ENCODE measurements around the gene INTS12.
"Not testable (repeated sequence)": the region's sequence is repeated elsewhere in the genome, so short reads cannot be mapped to it uniquely, and the experiment has no call there.

The INTS12 gene, protein sequence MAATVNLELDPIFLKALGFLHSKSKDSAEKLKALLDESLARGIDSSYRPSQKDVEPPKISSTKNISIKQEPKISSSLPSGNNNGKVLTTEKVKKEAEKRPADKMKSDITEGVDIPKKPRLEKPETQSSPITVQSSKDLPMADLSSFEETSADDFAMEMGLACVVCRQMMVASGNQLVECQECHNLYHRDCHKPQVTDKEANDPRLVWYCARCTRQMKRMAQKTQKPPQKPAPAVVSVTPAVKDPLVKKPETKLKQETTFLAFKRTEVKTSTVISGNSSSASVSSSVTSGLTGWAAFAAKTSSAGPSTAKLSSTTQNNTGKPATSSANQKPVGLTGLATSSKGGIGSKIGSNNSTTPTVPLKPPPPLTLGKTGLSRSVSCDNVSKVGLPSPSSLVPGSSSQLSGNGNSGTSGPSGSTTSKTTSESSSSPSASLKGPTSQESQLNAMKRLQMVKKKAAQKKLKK

DNA sequence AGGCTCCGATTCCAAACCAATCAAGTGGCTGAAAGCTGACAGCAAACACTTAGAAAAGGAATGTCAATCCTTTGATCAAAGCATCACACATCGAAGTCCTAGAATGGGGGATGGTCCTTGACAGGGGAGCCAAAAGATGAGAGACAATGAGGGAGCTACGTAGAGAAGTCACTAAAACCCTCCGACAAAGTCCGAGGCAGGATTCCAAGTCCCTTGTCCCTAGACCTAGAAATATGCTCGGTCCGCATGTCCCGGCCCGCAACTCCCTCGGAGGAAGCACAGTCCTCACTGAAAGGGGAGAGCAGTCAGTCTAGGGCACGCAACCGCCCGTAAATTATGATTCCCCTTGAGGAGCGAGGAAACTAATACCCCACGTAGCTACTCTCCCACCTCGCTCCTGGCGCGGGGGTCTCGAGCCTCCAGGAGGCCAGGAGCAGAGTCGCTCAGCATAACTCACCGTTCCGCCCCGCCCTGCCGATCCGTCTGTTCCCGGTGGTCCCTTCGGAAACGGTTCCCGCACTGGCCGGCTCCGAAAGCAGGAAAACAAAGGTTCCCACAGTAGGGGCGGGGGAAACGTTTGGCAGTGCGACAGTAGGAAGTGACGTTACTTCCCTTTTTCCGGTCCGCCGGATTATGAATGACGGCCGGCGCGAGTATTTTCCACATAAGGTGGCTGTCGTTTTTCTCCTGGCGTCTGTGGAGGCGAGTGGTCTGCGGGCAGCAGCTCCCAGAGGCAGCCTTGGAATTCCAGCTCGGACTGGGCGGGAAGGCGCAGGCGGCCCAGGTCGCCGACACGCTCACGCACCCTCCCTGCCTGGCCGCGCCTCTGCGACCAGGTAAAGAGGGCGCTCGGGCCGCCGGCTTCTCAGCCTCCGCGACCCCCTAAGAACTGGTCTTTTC lies at the start of gene INTS12, which contains the start of gene GSTCD:
INTS12 (minus strand) TSS at position 509 of the 900 bp plus-strand sequence. CDS start 8,684 bp downstream, outside the sequence.
GSTCD (plus strand) TSS at position 604 of the 900 bp plus-strand sequence. CDS start 8,830 bp downstream, outside the sequence.
- Histone ChIP-seq H3K9ac (peak within 1 kb of the TSS; percentile 90 to 93 (median 92)), H3K9me3 (replicated peaks in 1 of 11) (no peaks in the 10 kb centered on the region), H3K27me3 (no peaks in the 10 kb centered on the region), H3K4me2 (peak within 1 kb of the TSS; percentile 79 to 97 (median 88)), H4K20me1 (peaks cover 0 to 21% (median 0%) of the 10 kb centered on the region in 11 experiments; a peak in 6 of 22 replicates), H3K27ac (peak within 1 kb of the TSS; percentile 78 to 90 (median 87)), H3K4me3 (peak within 1 kb of the TSS; percentile 90 to 99 (median 96)), H3K36me3 (peaks cover 0 to 30% (median 16%) of the 10 kb centered on the region in 11 experiments; a peak in 17 of 22 replicates), H3K4me1 (peaks cover 13 to 29% (median 27%) of the 10 kb centered on the region in 10 experiments)
- no peak for TF ChIP-seq Cebpa-rat (IDR thresholded peaks at IDR 0.05)

DNA sequence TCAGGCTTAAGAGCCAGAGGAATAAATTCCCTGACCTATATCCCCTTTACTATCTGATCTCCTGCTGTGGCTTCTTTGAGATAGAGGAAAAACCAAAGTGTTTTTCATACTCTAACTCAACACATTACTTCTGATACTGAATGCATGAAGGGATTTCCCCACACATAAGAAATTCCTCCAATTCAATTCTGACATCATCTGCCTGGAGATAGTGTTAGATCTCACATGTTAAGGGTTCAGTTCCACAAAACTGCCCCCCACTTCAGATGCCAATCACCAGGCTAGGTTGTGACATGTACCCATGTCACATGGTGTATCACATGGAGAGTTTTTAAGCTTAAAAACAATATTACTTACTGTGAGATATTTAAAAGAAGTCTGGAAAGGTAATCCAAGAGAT lies 46.9 kb upstream of the INTS12 start:
- Histone ChIP-seq H3K27ac (no peak overlapping the region), H3K4me1 (no peaks in the 10 kb centered on the region), H3K4me2 (no peak overlapping the region), H3K9ac (no peak overlapping the region), H3K27me3 (no peaks in the 10 kb centered on the region), H3K4me3 (no peak overlapping the region), H3K36me3 (no peaks in the 10 kb centered on the region), H4K20me1 (no peaks in the 10 kb centered on the region), H3K9me3 (replicated peaks in 1 of 11) (no peaks in the 10 kb centered on the region)
- no peak for TF ChIP-seq Cebpa-rat (IDR thresholded peaks at IDR 0.05)

DNA sequence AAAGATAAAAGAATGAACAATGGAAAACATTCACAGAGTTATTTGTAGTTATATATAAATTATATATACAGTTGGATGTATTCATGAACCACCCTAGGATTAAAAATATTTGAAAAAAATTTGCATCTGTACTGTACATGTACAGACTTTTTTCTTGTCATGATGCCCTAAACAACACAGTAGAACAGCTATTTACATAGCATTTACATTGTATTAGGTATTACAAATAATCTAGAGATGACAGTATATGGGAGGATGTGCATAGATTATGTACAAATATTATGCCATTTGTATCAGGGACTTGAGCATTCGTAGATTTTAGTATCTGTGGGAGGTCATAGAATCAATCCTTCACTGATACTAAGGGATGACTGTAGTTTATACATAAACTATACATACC lies 44.9 kb upstream of the INTS12 start:
- Histone ChIP-seq H4K20me1 (no peaks in the 10 kb centered on the region), H3K9me3 (replicated peaks in 1 of 11) (no peaks in the 10 kb centered on the region), H3K27me3 (no peaks in the 10 kb centered on the region), H3K9ac (no peak overlapping the region), H3K36me3 (no peaks in the 10 kb centered on the region), H3K4me3 (no peak overlapping the region), H3K27ac (no peak overlapping the region), H3K4me1 (no peaks in the 10 kb centered on the region), H3K4me2 (no peak overlapping the region)
- no peak for TF ChIP-seq Cebpa-rat (IDR thresholded peaks at IDR 0.05)

DNA sequence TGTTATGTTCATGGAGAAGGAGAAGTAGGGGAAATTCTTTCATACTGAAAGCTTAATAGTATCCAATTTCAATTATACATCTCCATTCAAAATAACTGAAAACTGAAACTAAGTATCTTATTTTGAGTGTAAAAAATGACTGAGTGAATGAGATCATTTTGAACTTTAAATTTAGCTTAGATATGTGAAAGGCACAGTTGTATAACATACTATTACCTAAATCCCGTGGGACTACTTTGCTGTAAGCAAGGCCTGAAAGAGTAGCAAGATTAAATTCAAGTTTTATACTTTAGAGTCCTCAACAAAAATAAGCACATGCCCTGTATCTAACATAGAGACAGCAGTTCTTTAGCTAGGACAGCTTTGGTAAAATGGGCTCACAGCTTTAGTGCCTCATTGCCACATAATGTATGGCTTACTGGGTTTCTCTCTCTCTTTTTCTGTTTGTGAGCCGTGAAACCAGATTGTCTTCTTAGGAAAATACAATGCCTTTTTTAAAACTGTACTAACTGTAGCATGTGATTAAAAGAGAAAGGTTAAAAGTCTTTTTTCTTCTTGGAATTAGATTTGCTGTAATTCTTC lies 43.3 kb upstream of the INTS12 start:
- Histone ChIP-seq H3K4me2 (no peak overlapping the region), H3K36me3 (peaks cover 0 to 4% (median 0%) of the 10 kb centered on the region in 11 experiments; a peak in 2 of 22 replicates), H3K9me3 (replicated peaks in 1 of 11) (no peaks in the 10 kb centered on the region), H3K27me3 (no peaks in the 10 kb centered on the region), H4K20me1 (no peaks in the 10 kb centered on the region), H3K4me3 (no peak overlapping the region), H3K9ac (no peak overlapping the region), H3K27ac (no peak overlapping the region), H3K4me1 (no peaks in the 10 kb centered on the region)
- no peak for TF ChIP-seq Cebpa-rat (IDR thresholded peaks at IDR 0.05)

DNA sequence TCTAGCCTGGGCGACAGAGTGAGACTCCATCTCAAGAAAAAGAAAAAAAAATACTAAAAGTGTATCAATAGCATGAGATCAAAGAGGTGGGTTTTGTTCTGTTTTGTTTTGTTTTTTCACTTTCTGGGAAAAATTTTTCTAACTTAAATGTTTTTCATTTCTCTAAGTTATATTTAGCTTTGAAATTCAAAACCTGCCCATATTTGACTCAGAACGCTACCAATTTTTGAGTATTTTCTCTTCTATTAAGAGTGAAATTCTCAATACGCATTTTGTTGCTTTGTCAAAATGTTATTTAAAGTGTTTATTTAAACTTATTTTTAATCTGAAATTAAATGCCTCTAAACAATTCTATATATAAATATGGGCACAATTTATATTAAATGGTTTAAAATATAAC lies 39.7 kb upstream of the INTS12 start:
- Histone ChIP-seq H3K36me3 (peaks cover 0 to 12% (median 4%) of the 10 kb centered on the region in 11 experiments; a peak in 3 of 22 replicates), H3K4me2 (no peak overlapping the region), H3K27me3 (no peaks in the 10 kb centered on the region), H3K4me1 (no peaks in the 10 kb centered on the region), H3K27ac (no peak overlapping the region), H3K4me3 (no peak overlapping the region), H3K9ac (no peak overlapping the region), H3K9me3 (replicated peaks in 1 of 11) (no peaks in the 10 kb centered on the region), H4K20me1 (no peaks in the 10 kb centered on the region)
- TF ChIP-seq Cebpa-rat (IDR thresholded peaks at IDR 0.05) = no peak

DNA sequence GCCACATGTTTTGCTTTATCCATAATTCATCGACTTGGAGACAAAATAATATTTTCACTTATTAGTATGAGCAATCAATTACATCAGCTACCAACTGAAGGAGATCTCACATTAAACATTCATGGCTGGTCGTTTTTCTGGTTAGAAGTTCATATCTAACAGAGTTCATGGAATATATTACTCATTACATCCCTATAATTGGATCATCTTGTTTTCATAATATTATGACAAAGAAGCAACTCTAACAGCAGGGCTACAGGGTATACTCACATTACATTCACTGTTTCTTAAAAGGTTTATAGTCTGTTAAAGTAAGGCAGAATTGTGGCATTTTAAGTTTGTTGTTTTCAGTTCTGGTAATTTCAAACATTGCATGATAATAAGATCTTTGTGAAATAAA lies 33.1 kb upstream of the INTS12 start:
- Histone ChIP-seq H3K9me3 (replicated peaks in 1 of 11) (peaks cover 13 to 23% (median 18%) of the 10 kb centered on the region in 11 experiments), H4K20me1 (no peaks in the 10 kb centered on the region), H3K9ac (no peak overlapping the region), H3K36me3 (peaks cover 21 to 48% (median 33%) of the 10 kb centered on the region in 11 experiments), H3K27ac (no peak overlapping the region), H3K4me2 (no peak overlapping the region), H3K4me3 (no peak overlapping the region), H3K27me3 (no peaks in the 10 kb centered on the region), H3K4me1 (no peaks in the 10 kb centered on the region)
- no peak for TF ChIP-seq Cebpa-rat (IDR thresholded peaks at IDR 0.05)

DNA sequence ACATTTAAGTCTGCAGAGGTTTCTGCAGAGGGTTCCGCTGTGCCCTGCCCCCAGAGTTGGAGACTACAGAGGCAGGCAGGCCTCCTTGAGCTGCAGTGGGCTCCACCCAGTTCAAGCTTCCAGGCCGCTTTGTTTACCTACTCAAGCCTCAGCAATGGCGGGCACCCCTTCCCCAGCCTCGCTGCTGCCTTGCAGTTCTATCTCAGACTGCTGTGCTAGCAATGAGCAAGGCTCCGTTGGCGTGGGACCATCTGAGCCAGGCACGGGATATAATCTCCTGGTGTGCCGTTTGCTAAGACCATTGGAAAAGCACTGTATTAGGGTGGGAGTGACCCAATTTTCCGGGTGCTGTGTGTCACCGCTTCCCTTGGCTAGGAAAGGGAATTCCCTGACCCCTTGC lies 26.7 kb upstream of the INTS12 start:
- not testable (repeated sequence) for H3K27ac ChIP-seq, H3K27me3 ChIP-seq, H3K4me3 ChIP-seq, H4K20me1 ChIP-seq, H3K4me1 ChIP-seq, H3K4me2 ChIP-seq, H3K9ac ChIP-seq
- Histone ChIP-seq H3K36me3 (peaks cover 31 to 54% (median 42%) of the 10 kb centered on the region in 11 experiments), H3K9me3 (replicated peaks in 1 of 11) (peaks cover 25 to 43% (median 37%) of the 10 kb centered on the region in 11 experiments)

DNA sequence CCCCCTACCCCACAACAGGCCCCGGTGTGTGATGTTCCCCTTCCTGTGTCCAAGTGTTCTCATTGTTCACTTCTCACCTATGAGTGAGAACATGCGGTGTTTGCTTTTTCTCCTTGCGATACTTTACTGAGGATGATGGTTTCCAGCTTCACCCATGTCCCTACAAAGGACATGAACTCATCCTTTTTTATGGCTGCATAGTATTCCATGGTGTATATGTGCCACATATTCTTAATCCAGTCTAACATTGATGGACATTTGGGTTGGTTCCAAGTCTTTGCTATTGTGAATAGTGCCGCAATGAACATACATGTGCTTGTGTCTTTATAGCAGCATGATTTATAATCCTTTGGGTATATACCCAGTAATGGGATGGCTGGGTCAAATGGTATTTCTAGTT lies 21.4 kb upstream of the INTS12 start:
- H3K36me3 ChIP-seq = peaks cover 11 to 56% (median 32%) of the 10 kb centered on the region in 11 experiments; a peak in 20 of 22 replicates
- H3K4me2 ChIP-seq, H4K20me1 ChIP-seq, H3K4me3 ChIP-seq, H3K4me1 ChIP-seq, H3K27me3 ChIP-seq, H3K27ac ChIP-seq, H3K9ac ChIP-seq: not testable (repeated sequence)
- peaks cover 9 to 25% (median 20%) of the 10 kb centered on the region in 11 experiments; a peak in 20 of 22 replicates for H3K9me3 ChIP-seq (replicated peaks in 1 of 11)

DNA sequence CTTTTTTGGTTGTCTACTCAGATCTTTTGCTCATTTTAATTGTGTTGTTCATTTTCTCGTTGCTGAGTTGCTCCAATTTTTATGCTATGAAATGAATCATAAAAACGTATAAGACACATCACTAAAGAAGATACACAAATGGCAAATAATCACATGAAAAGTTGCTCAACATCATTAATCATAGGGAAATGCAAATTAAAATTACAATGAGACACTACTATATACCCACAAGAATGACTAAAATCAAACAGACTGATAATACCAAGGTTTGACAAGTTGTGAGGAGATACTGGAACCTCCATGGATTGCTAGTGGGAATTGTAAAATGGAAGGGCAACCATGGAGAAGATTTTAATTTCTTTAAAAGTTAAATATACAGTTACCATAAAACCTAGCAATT lies 17.1 kb upstream of the INTS12 start:
- H3K4me1 ChIP-seq = no peaks in the 10 kb centered on the region
- H3K27me3 ChIP-seq = no peaks in the 10 kb centered on the region
- no peak overlapping the region for H3K4me2 ChIP-seq
- peaks cover 11 to 67% (median 36%) of the 10 kb centered on the region in 11 experiments; a peak in 17 of 22 replicates for H3K36me3 ChIP-seq
- H3K27ac ChIP-seq = no peak overlapping the region
- H3K9ac ChIP-seq = no peak overlapping the region
- peaks cover 7 to 18% (median 14%) of the 10 kb centered on the region in 11 experiments; a peak in 18 of 22 replicates for H3K9me3 ChIP-seq (replicated peaks in 1 of 11)
- H4K20me1 ChIP-seq = no peaks in the 10 kb centered on the region
- no peak overlapping the region for H3K4me3 ChIP-seq
- no peak for TF ChIP-seq Cebpa-rat (IDR thresholded peaks at IDR 0.05)
